Measurements from ENCODE around the gene CIDEA. TPM values are rescaled to one million over a fixed set of nuclear protein-coding genes. Genes with fewer than 3 reads are reported as not detected.

The CIDEA gene
- total RNA-seq, 1 experiment from 2014 or later = 0.50 TPM

DNA sequence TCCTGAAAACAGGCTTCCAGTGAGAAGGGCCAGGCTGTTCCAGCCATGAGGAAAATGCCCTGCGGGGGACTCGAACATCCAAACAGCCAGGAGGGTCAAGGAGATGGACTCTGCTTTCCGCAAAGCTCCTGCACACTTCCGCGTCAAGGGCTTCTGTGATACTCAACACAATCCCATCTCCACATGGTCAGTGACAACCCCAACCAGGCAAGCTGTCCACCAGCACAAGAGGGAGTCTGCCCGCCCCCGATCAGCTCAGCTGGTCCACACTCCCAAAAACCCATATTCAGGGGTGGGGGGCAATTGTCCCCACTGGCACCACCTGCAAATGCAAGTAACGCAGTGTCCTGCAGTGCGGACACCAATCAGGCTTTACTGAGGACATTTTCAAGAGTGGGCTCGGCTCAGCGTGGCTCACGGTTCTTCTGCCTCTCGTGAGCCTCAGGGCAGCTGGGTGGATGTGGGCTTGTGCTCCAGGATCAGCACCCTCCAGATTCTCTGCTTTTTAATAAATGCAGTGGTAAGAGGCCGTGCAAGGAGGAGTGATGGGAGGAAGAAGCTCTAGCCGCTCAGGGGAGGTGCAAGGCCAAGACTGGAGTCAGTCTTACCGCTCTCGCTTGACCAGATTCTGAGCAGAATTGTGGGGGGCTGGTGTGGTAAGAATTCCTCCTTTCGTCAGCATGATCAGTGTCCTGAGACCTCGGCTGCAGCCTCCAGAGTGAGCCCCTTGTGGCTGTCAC is 19.5 kb upstream of the CIDEA start:
- H3K36me3 Mint-ChIP-seq = no peaks in the 10 kb centered on the region
- peaks cover 18% of the 10 kb centered on the region for H3K9me3 Mint-ChIP-seq
- no peak overlapping the region for H3K4me3 Mint-ChIP-seq
- ChIA-PET CTCF (no interaction called here), POLR2A (no interaction called here)
- peaks cover 6% of the 10 kb centered on the region for H3K27me3 Mint-ChIP-seq (ENCODE audit: low read depth)
- H3K27ac Mint-ChIP-seq = no peak overlapping the region
- H3K4me1 Mint-ChIP-seq = no peaks in the 10 kb centered on the region
- TF ChIP-seq ELF4 (CRISPR knock-in tag; IDR thresholded peaks at IDR 0.05; ENCODE audit: low read depth) = no peak
- no peak for TF ChIP-seq TP53 (CRISPR knock-in tag; IDR thresholded peaks at IDR 0.05)
- TF ChIP-seq, protein P1, sequence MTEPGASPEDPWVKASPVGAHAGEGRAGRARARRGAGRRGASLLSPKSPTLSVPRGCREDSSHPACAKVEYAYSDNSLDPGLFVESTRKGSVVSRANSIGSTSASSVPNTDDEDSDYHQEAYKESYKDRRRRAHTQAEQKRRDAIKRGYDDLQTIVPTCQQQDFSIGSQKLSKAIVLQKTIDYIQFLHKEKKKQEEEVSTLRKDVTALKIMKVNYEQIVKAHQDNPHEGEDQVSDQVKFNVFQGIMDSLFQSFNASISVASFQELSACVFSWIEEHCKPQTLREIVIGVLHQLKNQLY (CRISPR knock-in tag; IDR thresholded peaks at IDR 0.05) = no peak
- TF ChIP-seq AR (CRISPR knock-in tag; IDR thresholded peaks at IDR 0.05) = no peak
- no peak for TF ChIP-seq NFATC4 (CRISPR knock-in tag; IDR thresholded peaks at IDR 0.05)
- no peak for TF ChIP-seq ZNF121 (CRISPR knock-in tag; IDR thresholded peaks at IDR 0.05)
- TF ChIP-seq RORB (CRISPR knock-in tag; IDR thresholded peaks at IDR 0.05) = no peak
- TF ChIP-seq GABPB1 (CRISPR knock-in tag; IDR thresholded peaks at IDR 0.05) = no peak
- no peak for TF ChIP-seq ZNF671 (CRISPR knock-in tag; IDR thresholded peaks at IDR 0.05)
- no peak for TF ChIP-seq SMAD4 (CRISPR knock-in tag; IDR thresholded peaks at IDR 0.05)
- TF ChIP-seq, protein P2, sequence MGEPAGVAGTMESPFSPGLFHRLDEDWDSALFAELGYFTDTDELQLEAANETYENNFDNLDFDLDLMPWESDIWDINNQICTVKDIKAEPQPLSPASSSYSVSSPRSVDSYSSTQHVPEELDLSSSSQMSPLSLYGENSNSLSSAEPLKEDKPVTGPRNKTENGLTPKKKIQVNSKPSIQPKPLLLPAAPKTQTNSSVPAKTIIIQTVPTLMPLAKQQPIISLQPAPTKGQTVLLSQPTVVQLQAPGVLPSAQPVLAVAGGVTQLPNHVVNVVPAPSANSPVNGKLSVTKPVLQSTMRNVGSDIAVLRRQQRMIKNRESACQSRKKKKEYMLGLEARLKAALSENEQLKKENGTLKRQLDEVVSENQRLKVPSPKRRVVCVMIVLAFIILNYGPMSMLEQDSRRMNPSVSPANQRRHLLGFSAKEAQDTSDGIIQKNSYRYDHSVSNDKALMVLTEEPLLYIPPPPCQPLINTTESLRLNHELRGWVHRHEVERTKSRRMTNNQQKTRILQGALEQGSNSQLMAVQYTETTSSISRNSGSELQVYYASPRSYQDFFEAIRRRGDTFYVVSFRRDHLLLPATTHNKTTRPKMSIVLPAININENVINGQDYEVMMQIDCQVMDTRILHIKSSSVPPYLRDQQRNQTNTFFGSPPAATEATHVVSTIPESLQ (CRISPR knock-in tag; IDR thresholded peaks at IDR 0.05) = no peak
- TF ChIP-seq, protein P3, sequence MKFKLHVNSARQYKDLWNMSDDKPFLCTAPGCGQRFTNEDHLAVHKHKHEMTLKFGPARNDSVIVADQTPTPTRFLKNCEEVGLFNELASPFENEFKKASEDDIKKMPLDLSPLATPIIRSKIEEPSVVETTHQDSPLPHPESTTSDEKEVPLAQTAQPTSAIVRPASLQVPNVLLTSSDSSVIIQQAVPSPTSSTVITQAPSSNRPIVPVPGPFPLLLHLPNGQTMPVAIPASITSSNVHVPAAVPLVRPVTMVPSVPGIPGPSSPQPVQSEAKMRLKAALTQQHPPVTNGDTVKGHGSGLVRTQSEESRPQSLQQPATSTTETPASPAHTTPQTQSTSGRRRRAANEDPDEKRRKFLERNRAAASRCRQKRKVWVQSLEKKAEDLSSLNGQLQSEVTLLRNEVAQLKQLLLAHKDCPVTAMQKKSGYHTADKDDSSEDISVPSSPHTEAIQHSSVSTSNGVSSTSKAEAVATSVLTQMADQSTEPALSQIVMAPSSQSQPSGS (CRISPR knock-in tag; IDR thresholded peaks at IDR 0.05; ENCODE audit: borderline replicate concordance, low read depth) = no peak
- DNase-seq (ENCODE audit: low spot score) (no peak), ATAC-seq (no peak)

GRCh38 chr18:12236141-12236540 is 18.0 kb upstream of the CIDEA start:
- POLR2A ChIA-PET = no interaction called here
- Mint-ChIP-seq H3K4me1 (no peaks in the 10 kb centered on the region), H3K36me3 (no peaks in the 10 kb centered on the region), H3K27me3 (ENCODE audit: low read depth) (peaks cover 6% of the 10 kb centered on the region), H3K27ac (no peak overlapping the region), H3K9me3 (peaks cover 10% of the 10 kb centered on the region), H3K4me3 (no peak overlapping the region)
- ATAC-seq (no peak), DNase-seq (ENCODE audit: low spot score) (no peak)
- CTCF ChIA-PET = interaction anchor here (0.7 to 2.1 kb wide), 30 partner anchors 10 to 581 kb away, joined by 3 to 32 read pairs (median 5); partner anchors contain the start of genes AFG3L2, ANKRD62 and CIDEA
- no peak for TF ChIP-seq USF2 (CRISPR knock-in tag; IDR thresholded peaks at IDR 0.05)
- TF ChIP-seq, protein P2 (CRISPR knock-in tag; IDR thresholded peaks at IDR 0.05) = no peak
- TF ChIP-seq, protein P4, sequence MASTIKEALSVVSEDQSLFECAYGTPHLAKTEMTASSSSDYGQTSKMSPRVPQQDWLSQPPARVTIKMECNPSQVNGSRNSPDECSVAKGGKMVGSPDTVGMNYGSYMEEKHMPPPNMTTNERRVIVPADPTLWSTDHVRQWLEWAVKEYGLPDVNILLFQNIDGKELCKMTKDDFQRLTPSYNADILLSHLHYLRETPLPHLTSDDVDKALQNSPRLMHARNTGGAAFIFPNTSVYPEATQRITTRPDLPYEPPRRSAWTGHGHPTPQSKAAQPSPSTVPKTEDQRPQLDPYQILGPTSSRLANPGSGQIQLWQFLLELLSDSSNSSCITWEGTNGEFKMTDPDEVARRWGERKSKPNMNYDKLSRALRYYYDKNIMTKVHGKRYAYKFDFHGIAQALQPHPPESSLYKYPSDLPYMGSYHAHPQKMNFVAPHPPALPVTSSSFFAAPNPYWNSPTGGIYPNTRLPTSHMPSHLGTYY (CRISPR knock-in tag; IDR thresholded peaks at IDR 0.05) = no peak
- TF ChIP-seq JAZF1 (CRISPR knock-in tag; IDR thresholded peaks at IDR 0.05) = no peak
- TF ChIP-seq ETV6 (CRISPR knock-in tag; IDR thresholded peaks at IDR 0.05) = no peak
- TF ChIP-seq, protein P3 (CRISPR knock-in tag; IDR thresholded peaks at IDR 0.05; ENCODE audit: borderline replicate concordance, low read depth) = no peak
- TF ChIP-seq NFATC4 (CRISPR knock-in tag; IDR thresholded peaks at IDR 0.05) = no peak
- no peak for TF ChIP-seq CREM (CRISPR knock-in tag; IDR thresholded peaks at IDR 0.05)
- TF ChIP-seq JUN (CRISPR knock-in tag; IDR thresholded peaks at IDR 0.05) = no peak
